ENCODE measurements around the gene ZC3H4.

Gene ZC3H4

GRCh38 chr19:47049307-47049700, 64.3 kb downstream of the ZC3H4 start:
- DNase-seq (ENCODE audit: low read depth in 2 of 2) = no peak

DNA sequence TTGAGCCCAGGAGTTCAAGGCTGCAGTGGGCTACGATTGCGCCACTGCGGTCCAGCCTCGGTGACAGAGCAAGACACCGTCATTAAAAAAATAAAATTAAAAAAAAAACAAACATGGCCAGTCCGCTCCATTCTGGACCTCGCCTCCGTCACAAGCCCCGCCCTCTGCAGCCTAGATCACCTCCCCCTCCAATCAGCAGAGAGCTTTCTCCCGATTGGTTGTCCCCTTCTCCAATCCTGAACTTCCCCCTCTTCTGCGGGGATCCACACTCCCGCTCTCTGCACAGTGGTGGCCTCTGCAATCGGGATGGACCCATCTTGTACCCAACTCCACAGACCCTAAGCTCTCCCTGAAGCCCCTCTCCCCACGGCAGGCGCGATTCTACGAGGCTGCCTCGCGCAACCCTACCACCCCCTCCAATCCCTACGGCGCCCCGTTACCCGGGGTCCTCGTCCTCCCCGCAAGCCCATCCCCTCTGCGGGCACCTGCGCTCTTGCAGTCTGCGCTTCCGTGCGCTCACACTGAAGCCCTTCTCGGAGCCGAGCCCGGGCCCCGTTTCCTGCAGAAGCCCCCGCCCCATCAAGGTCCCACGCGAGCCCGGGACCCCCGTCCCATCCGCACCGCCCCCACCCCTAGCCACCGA, 65.7 kb downstream of the ZC3H4 start:
- peak; percentile 37 to 50 for DNase-seq (ENCODE audit: low read depth in 2 of 2)

DNA sequence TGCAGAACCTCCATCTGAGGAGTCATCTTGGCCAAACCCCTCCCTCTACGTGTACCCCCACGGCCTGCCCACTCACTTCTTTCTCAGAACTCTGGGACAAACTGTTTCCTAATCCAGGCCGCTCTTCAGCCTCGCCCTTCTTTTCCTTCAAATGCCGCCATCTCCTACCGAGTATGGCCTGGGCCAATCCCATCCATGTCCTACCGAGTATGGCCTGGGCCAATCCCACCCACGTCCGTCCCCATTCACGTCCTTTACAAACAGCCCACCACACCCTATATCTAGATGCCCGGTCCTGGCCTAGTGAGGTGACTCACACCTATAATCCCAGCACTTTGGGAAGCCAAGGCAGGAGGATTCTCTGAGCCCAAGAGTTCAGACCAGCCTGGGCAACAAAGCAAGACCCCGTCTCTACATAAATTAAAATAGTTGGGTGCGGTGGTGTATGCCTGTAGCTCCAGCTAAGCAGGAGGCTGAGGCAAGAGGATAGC, 66.3 kb downstream of the ZC3H4 start:
- no peak for DNase-seq (ENCODE audit: low read depth in 2 of 2)

- DNase-seq (ENCODE audit: low read depth in 2 of 2) = no peak
Measured at GRCh38 chr19:47045867-47046470, 67.6 kb downstream of the ZC3H4 start.

DNA sequence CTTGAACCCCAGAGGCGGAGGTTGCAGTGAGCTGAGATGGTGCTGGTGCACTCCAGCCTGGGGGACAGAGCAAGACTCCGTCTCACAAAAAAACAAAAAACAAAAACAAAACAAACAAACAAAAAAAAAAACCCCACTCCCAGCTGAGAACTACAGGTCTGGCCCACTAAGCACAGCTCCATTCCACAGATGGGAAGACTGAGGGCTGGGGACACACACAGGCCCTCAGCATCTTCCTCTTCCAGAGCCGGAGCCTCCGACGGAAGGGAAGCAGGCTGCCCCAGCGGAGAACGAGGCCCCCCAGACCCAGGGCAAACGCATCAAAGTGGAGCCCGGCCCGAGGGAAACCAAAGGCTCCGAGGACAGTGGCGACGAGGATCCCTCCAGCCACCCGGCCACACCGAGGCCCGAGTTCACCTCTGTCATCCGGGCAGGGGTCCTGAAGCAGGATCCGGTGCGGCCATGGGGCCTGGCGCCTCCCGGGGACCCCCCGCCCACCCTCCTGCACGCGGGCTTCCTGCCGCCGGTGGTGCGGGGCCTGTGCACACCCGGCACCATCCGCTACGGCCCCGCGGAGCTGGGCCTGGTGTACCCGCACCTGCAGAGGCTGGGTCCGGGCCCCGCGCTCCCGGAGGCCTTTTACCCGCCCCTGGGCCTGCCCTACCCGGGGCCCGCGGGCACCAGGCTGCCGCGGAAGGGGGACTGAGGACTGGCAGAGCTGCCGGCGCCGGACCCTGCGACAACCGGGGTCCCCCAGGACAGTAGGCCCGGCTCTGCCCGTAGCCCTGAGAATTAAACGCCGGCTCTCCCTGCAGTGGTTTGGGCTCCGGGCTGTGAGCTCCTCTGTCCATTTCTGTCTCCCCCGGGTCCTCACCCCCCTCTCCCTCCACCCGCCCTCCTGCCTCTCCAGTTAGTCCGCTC, 68.4 kb downstream of the ZC3H4 start:
- no peak for DNase-seq (ENCODE audit: low read depth in 2 of 2)

- DNase-seq (ENCODE audit: low read depth in 2 of 2) = no peak
Measured at GRCh38 chr19:47040869-47041268, 72.7 kb downstream of the ZC3H4 start.

DNA sequence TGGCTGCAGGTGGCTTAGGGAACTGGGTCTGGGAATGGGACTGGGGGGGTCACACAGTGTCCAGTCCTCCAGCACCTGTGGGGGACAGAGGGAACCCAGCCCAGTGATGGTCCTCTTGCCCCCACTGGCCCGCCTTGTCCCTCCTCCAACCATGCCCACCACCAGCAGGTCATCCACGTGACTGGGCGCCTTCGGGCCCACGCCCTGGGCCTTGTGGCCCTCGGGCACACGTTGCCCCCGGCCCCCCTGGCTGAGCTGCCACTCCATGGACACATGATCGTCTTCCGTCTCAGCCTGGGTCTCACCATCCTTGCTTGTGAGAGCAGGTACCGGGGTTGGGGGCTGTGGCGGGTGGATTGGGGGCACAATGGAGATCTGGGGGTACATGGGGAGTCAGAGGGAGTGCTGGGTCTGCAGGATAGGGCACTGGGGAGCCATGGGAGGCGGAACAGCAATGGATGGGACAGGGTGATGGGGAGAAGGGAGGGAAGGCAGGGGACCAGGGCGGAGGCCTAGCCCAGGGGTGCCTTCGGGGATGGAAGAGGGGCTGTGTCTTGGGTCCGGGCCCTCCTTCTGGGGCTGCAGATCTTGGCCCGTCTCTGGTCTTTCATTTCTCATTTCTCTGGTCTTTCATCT, 74.2 kb downstream of the ZC3H4 start:
- no peak for DNase-seq (ENCODE audit: low read depth in 2 of 2)

DNA sequence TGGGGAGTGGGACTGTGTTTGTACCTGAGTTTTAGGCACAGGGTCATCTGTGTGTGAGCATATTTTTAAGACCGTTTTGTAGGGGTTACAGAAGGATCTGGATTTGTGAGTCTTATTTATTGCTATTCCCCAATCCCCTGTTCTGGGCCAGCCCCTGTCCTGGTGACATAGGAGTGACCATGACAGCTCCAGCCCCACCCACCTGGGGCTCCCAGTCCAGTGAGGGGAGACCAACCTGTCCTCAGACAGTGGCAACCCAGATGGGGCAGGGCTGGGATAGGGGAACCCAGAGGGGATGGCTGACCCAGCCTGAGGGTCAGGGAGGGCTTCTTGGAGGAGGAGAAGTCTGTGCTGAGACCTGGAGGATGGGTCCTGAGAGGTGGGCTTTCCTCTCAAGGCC, 75.8 kb downstream of the ZC3H4 start:
- DNase-seq (ENCODE audit: low read depth in 2 of 2) = no peak

DNA sequence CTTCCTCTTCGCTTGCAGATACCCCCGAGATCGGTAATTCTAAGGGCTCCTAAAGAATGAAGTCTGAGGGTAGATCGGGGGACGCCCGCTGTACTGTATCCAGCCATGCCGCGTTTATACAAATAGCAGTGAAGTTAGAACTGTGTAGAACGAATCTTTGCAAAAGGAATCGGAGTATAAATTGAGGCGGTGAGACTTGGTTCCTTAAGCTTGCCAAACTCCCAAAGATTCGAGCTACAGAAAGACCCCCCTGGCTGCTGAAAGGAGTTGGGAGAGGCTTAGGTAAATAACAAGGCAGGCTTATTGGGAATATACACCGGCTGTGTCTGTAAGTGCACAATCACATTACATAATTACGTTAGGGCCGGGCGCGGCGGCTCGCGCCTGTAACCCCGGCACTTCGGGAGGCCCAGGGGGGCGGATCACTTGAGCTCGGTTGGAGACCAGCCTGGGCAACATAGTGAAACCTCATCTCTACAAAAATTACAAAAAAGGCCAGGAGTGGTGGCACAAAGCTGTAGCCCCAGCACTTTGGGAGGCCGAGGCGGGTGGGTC, 77.4 kb downstream of the ZC3H4 start:
- DNase-seq (ENCODE audit: low read depth in 2 of 2) = no peak

- peak; percentile 90 to 98 for DNase-seq (ENCODE audit: low read depth in 2 of 2)
Measured at GRCh38 chr19:47035127-47036096, 78.2 kb downstream of the ZC3H4 start.

DNA sequence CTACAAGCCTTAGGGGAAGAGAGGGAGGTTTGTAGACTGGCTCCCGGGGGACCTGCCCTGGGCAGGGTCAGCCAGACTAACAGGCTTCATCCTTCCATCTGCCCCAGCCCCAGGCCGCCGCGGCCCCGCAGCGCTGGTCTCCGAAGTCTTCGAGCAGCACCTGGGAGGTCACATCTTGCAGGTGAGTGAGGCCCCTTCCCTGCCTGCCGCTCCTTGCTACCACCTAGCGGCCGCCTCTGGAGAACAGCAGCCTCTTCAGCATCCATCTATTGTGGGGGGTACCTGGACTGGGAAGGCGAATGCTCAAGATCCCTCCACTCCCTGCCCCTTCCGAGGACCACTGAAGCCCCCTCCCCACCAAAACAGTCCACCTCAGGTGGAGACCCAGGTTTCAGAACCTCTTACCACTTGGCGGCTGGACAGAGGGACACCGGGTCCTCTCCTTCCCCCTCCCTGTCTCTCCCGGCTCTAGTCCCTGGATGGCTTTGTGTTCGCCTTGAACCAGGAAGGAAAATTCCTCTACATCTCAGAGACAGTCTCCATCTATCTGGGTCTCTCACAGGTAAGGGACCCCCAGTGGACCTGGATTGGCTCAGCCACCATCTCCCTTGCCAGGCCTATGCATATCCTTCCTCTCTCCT, 81.3 kb downstream of the ZC3H4 start:
- peak; percentile 59 to 66 for DNase-seq (ENCODE audit: low read depth in 2 of 2)

DNA sequence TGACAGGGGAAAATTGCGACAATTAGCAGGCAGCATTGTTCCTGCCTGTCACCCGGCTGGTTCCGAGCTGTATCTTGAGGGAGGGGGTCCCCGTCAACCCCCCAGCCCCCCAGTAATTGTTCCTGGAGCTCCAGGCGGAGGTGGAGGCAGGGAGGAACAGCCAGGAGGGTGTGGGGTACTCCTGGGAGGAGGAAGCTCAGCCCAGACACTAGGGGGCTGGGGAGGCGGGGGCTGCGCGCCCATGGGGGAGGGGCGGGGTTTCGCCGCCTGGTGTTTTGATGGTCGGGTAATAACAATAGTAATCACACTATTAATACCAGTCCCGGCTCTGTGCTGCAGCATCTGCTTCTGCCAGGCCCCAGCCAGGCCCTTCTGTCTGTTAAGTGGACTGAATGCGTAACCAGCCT, 85.4 kb downstream of the ZC3H4 start:
- no peak for DNase-seq (ENCODE audit: low read depth in 2 of 2)

GRCh38 chr19:47027586-47028088, 85.9 kb downstream of the ZC3H4 start:
- no peak for DNase-seq (ENCODE audit: low read depth in 2 of 2)

DNA sequence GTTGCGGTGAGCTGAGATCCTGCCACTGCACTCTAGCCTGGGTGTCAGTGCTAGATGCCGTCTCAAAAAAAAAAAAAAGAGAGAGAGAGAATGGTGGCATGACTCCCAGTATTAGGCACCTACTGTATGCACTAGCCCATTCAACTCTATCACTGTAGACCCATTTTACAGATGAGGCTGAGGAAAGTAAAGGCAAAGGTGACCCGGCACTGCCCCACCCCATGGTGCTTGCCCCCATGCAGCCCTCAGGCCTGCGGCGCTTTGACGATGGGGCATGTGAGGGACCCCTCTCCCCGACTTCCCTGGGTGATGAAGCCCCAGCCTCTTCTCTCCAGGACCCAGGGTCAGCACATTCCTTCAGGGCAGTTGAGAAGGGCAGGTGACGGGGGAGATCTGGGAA, 86.7 kb downstream of the ZC3H4 start:
- DNase-seq (ENCODE audit: low read depth in 2 of 2) = no peak

GRCh38 chr19:47026156-47026555, 87.4 kb downstream of the ZC3H4 start:
- DNase-seq (ENCODE audit: low read depth in 2 of 2) = no peak

GRCh38 chr19:47024502-47024901, 89.1 kb downstream of the ZC3H4 start:
- DNase-seq (ENCODE audit: low read depth in 2 of 2) = no peak

DNA sequence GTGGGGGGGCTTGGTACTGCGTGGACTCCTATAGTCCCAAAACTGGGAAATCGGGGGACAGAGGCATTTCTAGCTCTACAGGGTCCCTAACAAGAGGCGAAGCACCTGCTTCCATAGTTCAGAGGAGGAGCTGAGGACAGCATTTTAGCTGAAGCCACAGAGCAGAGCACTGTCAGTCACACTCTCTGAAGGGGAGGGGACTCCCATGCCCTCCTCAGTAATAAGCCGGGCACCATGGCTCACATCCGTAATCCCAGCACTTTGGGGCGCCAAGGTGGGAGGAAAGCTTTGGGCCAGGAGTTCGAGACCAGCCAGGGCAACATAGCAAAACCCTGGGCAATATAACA, 90.2 kb downstream of the ZC3H4 start:
- DNase-seq (ENCODE audit: low read depth in 2 of 2) = no peak

DNA sequence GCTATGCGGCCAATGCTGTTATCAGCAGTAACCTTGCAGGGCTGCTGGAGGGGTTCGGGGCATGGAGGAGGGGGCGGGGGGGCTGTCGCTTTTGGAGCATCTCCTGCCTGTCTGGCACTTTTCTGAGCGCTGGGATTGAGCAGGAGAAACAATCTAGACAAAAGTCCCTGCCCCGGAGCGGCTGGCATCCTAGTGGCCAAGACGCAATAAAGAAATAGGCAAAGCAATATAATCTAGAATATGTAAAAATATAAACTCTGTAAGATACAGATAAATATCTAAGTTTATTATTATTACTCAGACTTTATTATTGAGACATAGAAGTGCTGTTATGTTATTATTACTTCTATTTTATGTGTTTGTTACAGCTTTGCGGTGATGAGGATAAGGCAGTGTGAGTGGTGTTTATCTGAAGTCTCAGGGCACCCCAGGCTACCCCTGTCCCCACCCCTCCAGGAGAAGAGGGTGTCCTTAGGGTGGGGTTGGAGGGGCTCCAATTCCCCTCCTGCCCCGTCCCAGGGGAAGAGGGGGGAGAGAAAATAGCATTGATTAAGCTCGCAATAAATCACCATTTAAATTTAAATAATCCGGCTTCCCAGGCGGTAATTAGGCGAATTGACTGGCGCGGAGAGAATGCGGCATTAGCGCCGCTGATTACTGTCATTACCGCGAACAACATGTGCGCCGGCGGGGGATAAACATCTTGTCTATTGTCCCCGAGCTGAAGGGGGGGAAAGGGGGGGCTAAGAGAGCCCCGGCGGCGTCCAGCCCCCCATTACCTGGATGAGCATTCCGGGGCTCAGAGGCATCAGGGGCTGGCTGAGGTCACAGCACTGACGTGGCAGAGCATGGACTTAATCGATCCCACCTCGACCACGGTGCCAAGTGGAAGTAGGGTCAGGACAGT, 90.8 kb downstream of the ZC3H4 start:
- DNase-seq (ENCODE audit: low read depth in 2 of 2) = no peak

DNA sequence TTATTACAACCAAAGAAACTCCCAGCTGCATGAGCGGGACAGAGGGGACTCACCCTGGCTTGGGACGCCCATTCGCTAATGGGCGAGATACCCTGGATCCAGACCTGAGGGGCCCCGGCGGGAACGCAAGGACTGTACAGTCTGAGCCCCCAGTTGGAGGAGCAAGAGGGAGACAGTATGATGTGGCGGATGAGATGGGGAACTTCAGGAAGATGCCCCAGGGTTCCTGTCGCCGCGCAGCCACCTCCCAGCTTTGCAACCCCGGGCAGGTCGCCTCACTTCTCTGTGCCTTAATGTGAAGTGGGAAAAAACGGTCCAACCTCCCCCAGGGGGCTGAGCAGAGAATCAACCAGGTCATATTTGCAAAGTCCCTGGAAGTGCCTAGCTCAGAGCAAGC, 91.4 kb downstream of the ZC3H4 start:
- no peak for DNase-seq (ENCODE audit: low read depth in 2 of 2)

All from stimulated activated CD4-positive, alpha-beta T cell treated with anti-CD3 and anti-CD28 coated beads, Interleukin-1b, Interleukin-23, amount 100 ng/mL, for 4 hours (primary cell).